H9 (cell line): ENCODE results near the gene RIBC2. TPM values are rescaled to one million over a fixed set of nuclear protein-coding genes. Genes with fewer than 3 reads are reported as not detected.

Experiments used
- DNase-seq: peaks from one replicate; pipeline ENCODE4 v3.0.0-alpha.2; 2017
- H2AFZ ChIP-seq: one replicate; pipeline ENCODE4 v1.6.1; 2013; ENCODE audit warnings: mild to moderate bottlenecking, low read length, control low read depth, moderate library complexity
- H2AK5ac ChIP-seq: 2 replicates; pipeline ENCODE4 v1.6.1; 2013; ENCODE audit warnings: low read length, control low read depth, mixed read lengths; ENCODE audit not compliant: insufficient read length
- H2BK120ac ChIP-seq: one replicate; pipeline ENCODE4 v1.6.1; 2013; ENCODE audit warnings: low read depth, mild to moderate bottlenecking, low read length, control low read depth, inconsistent platforms; ENCODE audit not compliant: poor library complexity, severe bottlenecking
- H2BK12ac ChIP-seq: 2 replicates; pipeline ENCODE4 v1.6.1; 2013; ENCODE audit warnings: low read length, control low read depth, mixed read lengths, low read depth; ENCODE audit not compliant: insufficient read length
- H2BK15ac ChIP-seq: 2 replicates; pipeline ENCODE4 v1.6.1; 2013; ENCODE audit warnings: low read depth, low read length, control low read depth
- H2BK20ac ChIP-seq: one replicate; pipeline ENCODE4 v1.6.1; 2013; ENCODE audit warnings: low read depth, mild to moderate bottlenecking, low read length, control low read depth, inconsistent platforms; ENCODE audit not compliant: poor library complexity, severe bottlenecking
- H2BK5ac ChIP-seq: 2 replicates; pipeline ENCODE4 v1.6.1; 2013; ENCODE audit warnings: low read length, control low read depth, mixed read lengths; ENCODE audit not compliant: insufficient read length
- H3K14ac ChIP-seq: 2 replicates; pipeline ENCODE4 v1.6.1; 2013; ENCODE audit warnings: low read length, control low read depth; ENCODE audit not compliant: insufficient read depth
- H3K18ac ChIP-seq: 2 replicates; pipeline ENCODE4 v1.6.1; 2013; ENCODE audit warnings: low read depth, mild to moderate bottlenecking, mixed read lengths, low read length, control low read depth; ENCODE audit not compliant: insufficient read length
- H3K23ac ChIP-seq: 2 replicates; pipeline ENCODE4 v1.6.1; 2013; ENCODE audit warnings: low read length, control low read depth, mixed read lengths, low read depth; ENCODE audit not compliant: insufficient read length
- H3K23me2 ChIP-seq: 2 replicates; pipeline ENCODE4 v1.6.1; 2013; ENCODE audit warnings: low read depth, mild to moderate bottlenecking, mixed read lengths, low read length, control low read depth; ENCODE audit not compliant: insufficient read length, poor library complexity, severe bottlenecking
- H3K27ac ChIP-seq: 2 replicates; pipeline ENCODE4 v1.5.1; 2013; ENCODE audit warnings: low read length, control low read depth, mixed read lengths, low read depth; ENCODE audit not compliant: insufficient read length
- H3K27me3 ChIP-seq: 2 replicates; pipeline ENCODE4 v1.6.1; 2013; ENCODE audit warnings: low read length, control low read depth, inconsistent platforms; ENCODE audit not compliant: insufficient read depth
- H3K4ac ChIP-seq: 2 replicates; pipeline ENCODE4 v1.6.1; 2013; ENCODE audit warnings: low read depth, mild to moderate bottlenecking, control low read depth, inconsistent platforms, low read length, moderate library complexity
- H3K4me1 ChIP-seq: 2 replicates; pipeline ENCODE4 v1.6.1; 2013; ENCODE audit warnings: low read length, control low read depth, inconsistent platforms; ENCODE audit not compliant: insufficient read depth
- H3K4me2 ChIP-seq: 2 replicates; pipeline ENCODE4 v1.6.1; 2013; ENCODE audit warnings: low read length, control low read depth, mixed read lengths; ENCODE audit not compliant: insufficient read length, insufficient read depth
- H3K56ac ChIP-seq: 2 replicates; pipeline ENCODE4 v1.6.1; 2013; ENCODE audit warnings: low read depth, mild to moderate bottlenecking, mixed read lengths, low read length, control low read depth; ENCODE audit not compliant: insufficient read length
- H3K79me1 ChIP-seq: 2 replicates; pipeline ENCODE4 v1.6.1; 2013; ENCODE audit warnings: low read depth, mild to moderate bottlenecking, moderate library complexity, low read length, control low read depth, inconsistent platforms; ENCODE audit not compliant: insufficient read depth, poor library complexity, severe bottlenecking
- H3K79me2 ChIP-seq: 2 replicates; pipeline ENCODE4 v1.6.1; 2013; ENCODE audit warnings: low read length, control low read depth, inconsistent platforms; ENCODE audit not compliant: insufficient read depth
- H3K9ac ChIP-seq: 2 replicates; pipeline ENCODE4 v1.6.1; 2013; ENCODE audit warnings: low read length, control low read depth, mixed read lengths; ENCODE audit not compliant: insufficient read length; ENCODE audit errors: extremely low read depth
- H3K9me3 ChIP-seq: one replicate; pipeline ENCODE4 v1.6.1; 2013; ENCODE audit warnings: low read depth, low read length, inconsistent platforms; ENCODE audit not compliant: control insufficient read depth
- H3T11ph ChIP-seq: one replicate; pipeline ENCODE4 v1.6.1; 2013; ENCODE audit warnings: mild to moderate bottlenecking, low read length, control low read depth, inconsistent platforms
- H4K20me1 ChIP-seq: one replicate; pipeline ENCODE4 v1.6.1; 2013; ENCODE audit not compliant: control insufficient read depth, insufficient read length, insufficient read depth
- H4K5ac ChIP-seq: 2 replicates; pipeline ENCODE4 v1.6.1; 2013; ENCODE audit warnings: low read depth, mild to moderate bottlenecking, mixed read lengths, low read length, control low read depth; ENCODE audit not compliant: insufficient read length
- H4K8ac ChIP-seq: replicated peaks from 2 replicates; pipeline ENCODE4 v1.6.1; 2013; ENCODE audit warnings: low read length, control low read depth, mixed read lengths, low read depth; ENCODE audit not compliant: insufficient read length
- H4K91ac ChIP-seq: 2 replicates; pipeline ENCODE4 v1.6.1; 2013; ENCODE audit warnings: low read depth, mild to moderate bottlenecking, moderate library complexity, mixed read lengths, low read length, control low read depth; ENCODE audit not compliant: insufficient read length
- H3K27ac Mint-ChIP-seq, 3 experiments: 2 replicates in 2 of 3; 3 replicates in 1 of 3; pipeline ENCODE4 v1.8.0; 2020 to 2021; ENCODE audit warnings: mixed read lengths in 3 of 3, mild to moderate bottlenecking in 1 of 3, moderate library complexity in 1 of 3
- H3K27me3 Mint-ChIP-seq: 2 replicates; pipeline ENCODE4 v1.8.0; 2021; ENCODE audit warnings: low read depth, mild to moderate bottlenecking, moderate library complexity, mixed read lengths
- H3K36me3 Mint-ChIP-seq, 3 experiments: 2 replicates in 2 of 3; 3 replicates in 1 of 3; pipeline ENCODE4 v1.8.0; 2020 to 2021; ENCODE audit warnings: low read depth in 3 of 3, mixed read lengths in 3 of 3; ENCODE audit not compliant: insufficient read depth in 1 of 3
- H3K4me1 Mint-ChIP-seq, 2 experiments: 2 replicates each; pipeline ENCODE4 v1.8.0; 2020; ENCODE audit warnings: mixed read lengths in 2 of 2
- H3K4me3 Mint-ChIP-seq, 2 experiments: 2 replicates in 1 of 2; 3 replicates in 1 of 2; pipeline ENCODE4 v1.8.0; 2020 to 2021; ENCODE audit warnings: mild to moderate bottlenecking in 2 of 2, mixed read lengths in 2 of 2, moderate library complexity in 1 of 2
- H3K9me3 Mint-ChIP-seq, 2 experiments: 2 replicates in 1 of 2; 3 replicates in 1 of 2; pipeline ENCODE4 v1.8.0; 2020; ENCODE audit warnings: mild to moderate bottlenecking in 2 of 2, mixed read lengths in 2 of 2, moderate library complexity in 1 of 2
- CTCF ChIP-seq: fragments of 200-600 bp; sonication (generic); conservative IDR thresholded peaks from 3 replicates; pipeline ENCODE4 v1.8.0; 2021; ENCODE audit warnings: antibody characterized with exemption, mild to moderate bottlenecking
- WGBS: extraction: QIAGEN DNeasy Blood & Tissue Kit; methylation state at CpG from one replicate; pipeline ENCODE4 v1.1.7; 2013; ENCODE audit warnings: missing lambda C conversion rate, low lambda C conversion rate, mixed read lengths; ENCODE audit not compliant: insufficient read length; ENCODE audit errors: extremely low coverage; 5-methylcytosine and 5-hydroxymethylcytosine counted together
- total RNA-seq: library from RNA; stranded (reverse); gene quantifications from 2 replicates; pipeline ENCODE4 v1.2.1, GENCODE V29; 2021

The RIBC2 gene
- total RNA-seq, 1 experiment from 2014 or later = 4.1 TPM

GRCh38 chr22:45465633-45466032, 52.1 kb downstream of the RIBC2 start:
- H4K8ac ChIP-seq = no peak overlapping the region
- Mint-ChIP-seq H3K27ac (no peak overlapping the region), H3K36me3 (peaks cover 10 to 18% (median 11%) of the 10 kb centered on the region in 3 experiments; a peak in 5 of 7 replicates), H3K9me3 (peaks cover 17 to 19% of the 10 kb centered on the region in 2 experiments), H3K27me3 (no peaks in the 10 kb centered on the region), H3K4me1 (peaks cover 26 to 29% of the 10 kb centered on the region in 2 experiments), H3K4me3 (no peak overlapping the region)
- H4K20me1 ChIP-seq = no peaks in the 10 kb centered on the region
- no peak overlapping the region for H2BK15ac ChIP-seq
- no peak overlapping the region for H2BK120ac ChIP-seq
- no peak overlapping the region for H3K18ac ChIP-seq
- no peaks in the 10 kb centered on the region for H3K79me2 ChIP-seq
- H3K4me1 ChIP-seq = peaks cover 4% of the 10 kb centered on the region; the same call in 1 of the 2 replicates
- H3T11ph ChIP-seq = no peak overlapping the region
- no peak for TF ChIP-seq CTCF
- no peak overlapping the region for H3K23ac ChIP-seq
- no peak overlapping the region for H3K14ac ChIP-seq
- WGBS = no CpG with 5 or more reads among the region's 3 CpGs
- no peak overlapping the region for H2AK5ac ChIP-seq
- H3K27me3 ChIP-seq = no peaks in the 10 kb centered on the region
- H3K9ac ChIP-seq = no peak overlapping the region
- H3K4me2 ChIP-seq = no peak overlapping the region
- no peak overlapping the region for H2AFZ ChIP-seq
- H3K23me2 ChIP-seq = no peaks in the 10 kb centered on the region
- H2BK20ac ChIP-seq = no peak overlapping the region
- H2BK12ac ChIP-seq = no peak overlapping the region
- no peak overlapping the region for H3K27ac ChIP-seq
- no peaks in the 10 kb centered on the region for H3K79me1 ChIP-seq
- no peaks in the 10 kb centered on the region for H3K9me3 ChIP-seq
- H4K91ac ChIP-seq = no peak overlapping the region
- H2BK5ac ChIP-seq = no peak overlapping the region
- H3K4ac ChIP-seq = no peak overlapping the region
- H3K56ac ChIP-seq = no peak overlapping the region
- H4K5ac ChIP-seq = no peak overlapping the region
- no peak for DNase-seq
